Kidney epithelial cell (primary cell): ENCODE measurements around the gene EFNA4. TPM values are rescaled to one million over a fixed set of nuclear protein-coding genes. Genes with fewer than 3 reads are reported as not detected.

Experiments used
- DNase-seq: peaks from one replicate; pipeline ENCODE4 v3.0.0-alpha.2; 2010; ENCODE audit warnings: low read depth
- H3K27me3 ChIP-seq: 2 replicates; pipeline ENCODE4 v1.6.0; 2011; ENCODE audit warnings: low read length; ENCODE audit not compliant: control insufficient read depth, insufficient read depth
- H3K36me3 ChIP-seq: 2 replicates; pipeline ENCODE4 v1.5.1; 2011; ENCODE audit warnings: low read length; ENCODE audit not compliant: control insufficient read depth, insufficient read depth
- H3K4me3 ChIP-seq: 2 replicates; pipeline ENCODE4 v1.5.1; 2011; ENCODE audit warnings: low read depth, mild to moderate bottlenecking, control low read depth, low read length
- CTCF ChIP-seq: IDR thresholded peaks from 2 replicates; pipeline ENCODE4 v1.5.1; 2011; ENCODE audit warnings: mild to moderate bottlenecking, moderate library complexity, low read length, control low read depth, inconsistent platforms; ENCODE audit not compliant: insufficient read depth, poor library complexity, severe bottlenecking
- total RNA-seq: library from RNA; depleted of rRNA; stranded (reverse); fragments of >200 nt; gene quantifications from 2 replicates; pipeline ENCODE4 v1.2.3, GENCODE V29; 2015

Gene EFNA4
- total RNA-seq, 1 donor from 2014 or later, result 16.8 TPM

- Histone ChIP-seq H3K4me3 (no peak overlapping the region), H3K27me3 (no peaks in the 10 kb centered on the region), H3K36me3 (no peaks in the 10 kb centered on the region)
- TF ChIP-seq CTCF, result no peak
- no peak for DNase-seq
These were observed 14.8 kb upstream of the EFNA4 start for GRCh38 chr1:155048449-155049334.

DNA sequence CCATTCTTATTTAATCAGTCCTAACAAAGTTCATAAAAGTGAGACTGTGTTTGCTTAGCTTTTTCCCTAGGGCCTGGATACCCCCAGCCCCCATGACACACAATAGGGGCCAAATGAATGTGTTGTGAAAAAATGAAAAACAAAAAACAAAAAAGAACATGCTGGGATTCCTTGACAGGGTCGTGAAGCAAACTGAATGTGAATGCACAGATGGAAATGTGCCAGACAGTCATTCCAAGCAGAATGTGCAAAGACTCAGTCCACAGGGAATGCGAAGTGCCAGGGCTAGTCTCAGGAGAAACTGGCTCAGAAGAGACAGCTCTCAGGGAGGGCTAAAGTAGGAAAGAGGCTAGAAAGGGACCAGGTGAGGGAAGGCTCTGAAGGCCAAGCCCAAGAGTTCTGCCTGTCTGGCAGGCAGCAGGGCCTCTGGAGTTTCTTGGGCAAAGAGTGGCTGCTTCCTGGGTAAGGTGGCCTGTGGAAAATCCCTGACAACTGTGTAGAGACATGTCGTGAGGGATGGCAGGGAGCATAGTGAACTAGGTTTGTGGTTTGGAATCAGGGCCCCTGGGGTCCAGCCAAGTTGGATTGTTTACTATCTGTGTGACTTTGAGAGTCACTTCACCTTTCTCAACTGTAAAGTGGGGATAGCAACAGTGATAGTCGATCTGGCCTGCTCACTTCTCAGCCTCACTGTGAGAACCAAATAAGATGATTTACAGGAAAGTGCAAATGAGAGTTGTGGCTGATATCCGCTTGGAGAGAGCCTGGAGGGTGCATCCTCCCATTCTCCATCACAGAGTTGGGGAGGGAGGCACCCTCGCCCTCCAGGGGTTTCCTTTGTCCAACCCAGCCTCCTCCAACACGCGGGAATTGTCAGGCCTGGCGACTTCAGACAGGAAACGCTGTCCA is 13.6 kb upstream of the EFNA4 start:
- no peaks in the 10 kb centered on the region for H3K27me3 ChIP-seq
- no peak overlapping the region for H3K4me3 ChIP-seq
- DNase-seq, result no peak
- no peak for TF ChIP-seq CTCF
- H3K36me3 ChIP-seq, result no peaks in the 10 kb centered on the region

DNA sequence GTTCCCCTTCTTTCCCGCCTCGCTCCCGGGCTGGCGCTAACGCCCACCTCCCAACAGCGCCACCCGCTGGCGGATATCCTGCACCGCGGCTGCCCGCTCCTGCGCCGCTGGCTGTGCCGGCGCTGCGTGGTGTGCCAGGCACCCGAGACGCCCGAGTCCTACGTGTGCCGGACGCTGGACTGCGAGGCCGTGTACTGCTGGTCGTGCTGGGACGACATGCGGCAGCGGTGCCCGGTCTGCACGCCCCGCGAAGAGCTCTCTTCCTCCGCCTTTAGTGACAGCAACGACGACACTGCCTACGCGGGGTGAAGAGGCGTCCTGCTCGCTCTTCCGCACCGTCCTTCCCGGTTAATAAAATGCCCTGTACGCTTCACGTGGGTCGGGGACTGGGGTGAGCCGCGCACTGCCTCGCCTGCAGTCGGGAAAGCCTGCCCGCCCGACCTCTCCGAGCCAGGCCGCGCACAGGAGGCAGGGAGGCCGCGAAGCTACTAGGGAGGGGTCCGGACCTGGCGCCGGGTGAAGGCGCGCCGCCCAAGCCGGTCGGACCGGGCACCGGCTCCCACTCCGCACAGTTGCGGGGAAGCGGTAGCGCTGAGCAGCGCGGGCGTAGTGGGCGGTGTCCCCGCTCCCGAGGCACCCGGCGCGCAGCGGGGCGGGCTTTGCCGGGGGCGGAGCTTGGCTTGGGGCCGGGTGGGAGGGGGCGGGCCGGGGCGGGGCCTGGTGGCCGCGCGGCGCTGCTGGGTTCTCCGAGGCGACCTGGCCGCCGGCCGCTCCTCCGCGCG is 12.8 kb upstream of the EFNA4 start, which contains the start of gene ADAM15:
ADAM15 (plus strand) TSS at position 757 of the 782 bp plus-strand sequence. CDS start 71 bp downstream, outside the sequence.
- Histone ChIP-seq H3K27me3 (no peaks in the 10 kb centered on the region), H3K36me3 (no peaks in the 10 kb centered on the region), H3K4me3 (peak within 1 kb of the TSS; percentile 72)
- no peak for DNase-seq
- peak; percentile 80 for TF ChIP-seq CTCF

GRCh38 chr1:155051342-155051776 is 12.2 kb upstream of the EFNA4 start:
- peak overlapping the region; percentile 72 for H3K4me3 ChIP-seq
- no peak for TF ChIP-seq CTCF
- no peak for DNase-seq
- H3K27me3 ChIP-seq, result no peaks in the 10 kb centered on the region
- no peaks in the 10 kb centered on the region for H3K36me3 ChIP-seq

DNA sequence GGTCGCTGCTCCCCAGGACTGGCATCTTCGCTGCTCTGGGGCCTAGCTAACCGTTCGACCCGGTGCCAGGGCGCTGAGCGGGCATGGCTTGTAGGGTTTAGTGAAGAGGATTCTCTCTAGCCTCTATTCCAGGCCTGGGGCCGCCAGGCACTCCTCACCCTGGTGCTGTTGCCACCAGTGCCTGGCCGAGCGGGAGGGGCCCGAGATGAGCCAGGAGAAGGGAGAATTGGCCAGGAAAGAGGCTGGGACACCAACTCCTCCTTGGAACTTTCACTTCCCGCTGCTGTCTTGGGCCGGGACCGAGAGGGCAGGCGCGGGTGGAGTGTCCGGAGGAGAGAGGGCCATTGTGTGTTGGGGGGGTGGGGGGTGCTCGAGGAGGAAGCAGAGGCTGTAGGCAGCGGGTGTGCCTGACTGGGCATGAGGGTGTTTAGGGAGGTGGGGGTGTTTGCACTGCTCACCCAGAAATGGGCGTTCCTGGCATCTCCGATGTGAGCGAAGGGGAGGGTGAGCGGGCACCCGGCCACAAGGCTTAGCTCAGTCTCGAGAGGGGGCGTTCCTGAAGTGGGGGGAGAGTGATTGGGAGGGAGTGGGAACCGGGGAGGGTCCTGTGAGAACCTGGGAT is 11.7 kb upstream of the EFNA4 start:
- H3K27me3 ChIP-seq, result no peaks in the 10 kb centered on the region
- H3K36me3 ChIP-seq, result peaks cover 2% of the 10 kb centered on the region
- peak overlapping the region; percentile 72 for H3K4me3 ChIP-seq
- no peak for DNase-seq
- TF ChIP-seq CTCF, result no peak
